Measurements from ENCODE around the gene PIP5K1B.

- no peak for TF ChIP-seq ZNF274 (IDR thresholded peaks at IDR 0.05; ENCODE audit: low read depth, low read length)
- TF ChIP-seq YY1 (IDR thresholded peaks at IDR 0.05; ENCODE audit: insufficient read depth, insufficient read length): no peak
Observed at GRCh38 chr9:68741234-68741633, 36.2 kb downstream of the PIP5K1B start.

Measured in NT2/D1 (cell line).